ENCODE data around the gene ABHD4. TPM values are rescaled to one million over a fixed set of nuclear protein-coding genes. Genes with fewer than 3 reads are reported as not detected.

Gene ABHD4
- total RNA-seq, 4 donors from 2014 or later = 16.1 to 42.4 (median 31.9) TPM

DNA sequence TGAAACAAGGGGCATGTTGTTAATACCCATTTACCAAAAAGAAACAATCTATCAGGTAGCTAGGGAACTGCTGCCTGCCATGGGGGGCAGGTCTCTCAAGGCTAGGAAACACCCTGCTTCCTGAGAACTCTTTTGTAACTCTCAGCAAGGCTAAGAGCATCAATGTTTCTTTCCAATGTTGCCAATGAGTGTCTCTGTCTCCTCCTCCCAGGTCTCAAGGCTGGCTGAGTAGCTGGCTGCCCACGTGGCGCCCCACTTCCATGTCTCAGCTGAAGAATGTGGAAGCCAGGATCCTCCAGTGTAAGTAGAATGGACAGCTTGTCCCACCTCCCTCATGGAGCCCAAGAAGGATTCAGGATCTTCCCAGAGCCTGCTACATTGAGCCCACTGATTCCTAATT is 3.4 kb downstream of the ABHD4 start:
- WGBS, 2 donors = 92 to 95% methylated on average over 2 of the region's 2 CpGs
- Histone ChIP-seq H3K27ac (no peak overlapping the region), H3K4me3 (no peak overlapping the region), H3K4me1 (peaks cover 3 to 32% (median 12%) of the 10 kb centered on the region in 4 donors), H3K36me3 (peaks cover 0 to 51% (median 35%) of the 10 kb centered on the region in 3 donors), H3K27me3 (no peaks in the 10 kb centered on the region), H3K9me3 (no peaks in the 10 kb centered on the region)
- TF ChIP-seq EP300 (IDR thresholded peaks at IDR 0.05) = no peak
- TF ChIP-seq, protein P1, sequence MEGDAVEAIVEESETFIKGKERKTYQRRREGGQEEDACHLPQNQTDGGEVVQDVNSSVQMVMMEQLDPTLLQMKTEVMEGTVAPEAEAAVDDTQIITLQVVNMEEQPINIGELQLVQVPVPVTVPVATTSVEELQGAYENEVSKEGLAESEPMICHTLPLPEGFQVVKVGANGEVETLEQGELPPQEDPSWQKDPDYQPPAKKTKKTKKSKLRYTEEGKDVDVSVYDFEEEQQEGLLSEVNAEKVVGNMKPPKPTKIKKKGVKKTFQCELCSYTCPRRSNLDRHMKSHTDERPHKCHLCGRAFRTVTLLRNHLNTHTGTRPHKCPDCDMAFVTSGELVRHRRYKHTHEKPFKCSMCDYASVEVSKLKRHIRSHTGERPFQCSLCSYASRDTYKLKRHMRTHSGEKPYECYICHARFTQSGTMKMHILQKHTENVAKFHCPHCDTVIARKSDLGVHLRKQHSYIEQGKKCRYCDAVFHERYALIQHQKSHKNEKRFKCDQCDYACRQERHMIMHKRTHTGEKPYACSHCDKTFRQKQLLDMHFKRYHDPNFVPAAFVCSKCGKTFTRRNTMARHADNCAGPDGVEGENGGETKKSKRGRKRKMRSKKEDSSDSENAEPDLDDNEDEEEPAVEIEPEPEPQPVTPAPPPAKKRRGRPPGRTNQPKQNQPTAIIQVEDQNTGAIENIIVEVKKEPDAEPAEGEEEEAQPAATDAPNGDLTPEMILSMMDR (IDR thresholded peaks at IDR 0.05) = no peak
- TF ChIP-seq POLR2A (IDR thresholded peaks at IDR 0.05) = no peak
- no peak for DNase-seq (ENCODE audit: low spot score in 2 of 2)

DNA sequence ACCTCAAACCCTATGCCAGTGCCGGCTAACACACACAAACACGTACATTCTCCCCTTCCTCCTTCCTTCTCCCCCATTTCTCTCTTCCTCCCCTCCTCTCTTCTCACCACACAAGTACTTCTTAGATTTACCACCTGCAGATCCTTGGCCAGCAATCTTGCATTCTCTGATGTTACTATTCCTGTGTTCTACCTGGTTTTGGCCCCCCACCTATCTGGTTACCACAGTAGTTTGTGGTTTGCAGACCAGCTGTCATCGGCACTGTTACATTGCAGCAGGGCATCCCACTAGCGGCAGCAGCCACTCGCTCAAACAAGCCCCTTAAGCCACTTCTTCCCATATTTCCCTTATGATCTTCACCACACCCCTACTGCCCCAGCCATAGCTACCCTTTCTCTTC is 3.9 kb downstream of the ABHD4 start:
- TF ChIP-seq POLR2A (IDR thresholded peaks at IDR 0.05) (no peak), EP300 (IDR thresholded peaks at IDR 0.05) (no peak)
- TF ChIP-seq, protein P1 (IDR thresholded peaks at IDR 0.05) = no peak
- no peak overlapping the region for H3K4me3 ChIP-seq
- H3K9me3 ChIP-seq = no peaks in the 10 kb centered on the region
- H3K36me3 ChIP-seq = peaks cover 0 to 57% (median 38%) of the 10 kb centered on the region in 3 donors
- no peak for DNase-seq (ENCODE audit: low spot score in 2 of 2)
- 88 to 92% methylated on average over 5 of the region's 5 CpGs for WGBS, 2 donors
- peaks cover 3 to 32% (median 12%) of the 10 kb centered on the region in 4 donors for H3K4me1 ChIP-seq
- H3K27me3 ChIP-seq = no peaks in the 10 kb centered on the region
- H3K27ac ChIP-seq = no peak overlapping the region

DNA sequence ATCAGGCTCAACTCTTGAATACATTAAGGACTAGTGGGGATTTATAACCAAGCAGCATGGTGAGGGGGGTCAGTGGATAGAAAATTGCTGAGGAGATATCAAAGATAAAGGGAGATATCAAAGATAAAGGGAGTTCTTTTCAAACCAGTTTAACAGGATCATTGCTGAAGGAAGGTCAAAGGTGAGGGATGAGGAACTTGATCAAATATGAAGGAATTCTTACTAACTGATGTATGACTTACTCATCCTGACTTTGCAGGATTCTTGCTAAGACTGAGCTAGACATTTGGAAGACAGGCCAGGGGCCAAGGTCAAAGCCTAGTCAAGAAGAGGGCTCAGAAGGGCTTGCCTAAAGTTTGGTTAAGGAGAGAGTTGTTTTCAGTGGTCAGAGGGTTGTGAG is 4.8 kb downstream of the ABHD4 start:
- Histone ChIP-seq H3K27me3 (no peaks in the 10 kb centered on the region), H3K9me3 (no peaks in the 10 kb centered on the region), H3K4me1 (peaks cover 3 to 26% (median 11%) of the 10 kb centered on the region in 4 donors), H3K4me3 (no peak overlapping the region), H3K36me3 (peaks cover 0 to 65% (median 47%) of the 10 kb centered on the region in 3 donors), H3K27ac (no peak overlapping the region)
- no peak for DNase-seq (ENCODE audit: low spot score in 2 of 2)
- TF ChIP-seq, protein P1 (IDR thresholded peaks at IDR 0.05) = no peak
- TF ChIP-seq EP300 (IDR thresholded peaks at IDR 0.05) = no peak
- TF ChIP-seq POLR2A (IDR thresholded peaks at IDR 0.05) = no peak

DNA sequence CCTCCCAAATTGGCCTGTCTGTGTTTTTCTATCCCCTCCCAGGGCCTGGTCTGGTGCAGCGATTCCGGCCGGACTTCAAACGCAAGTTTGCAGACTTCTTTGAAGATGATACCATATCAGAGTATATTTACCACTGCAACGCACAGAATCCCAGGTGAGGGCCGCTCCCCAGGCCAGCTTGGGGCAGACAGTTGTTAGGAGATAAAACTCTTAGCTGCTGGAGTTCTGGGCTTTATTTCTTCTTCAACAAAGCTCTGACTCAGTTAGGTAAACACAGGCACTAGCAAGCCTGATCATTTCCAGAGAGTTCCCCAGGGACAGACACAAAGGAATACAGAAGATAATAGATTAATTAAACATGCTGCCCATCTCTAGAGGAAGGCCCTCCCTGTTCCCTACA is 8.3 kb downstream of the ABHD4 start:
- H3K9me3 ChIP-seq = no peaks in the 10 kb centered on the region
- no peaks in the 10 kb centered on the region for H3K4me1 ChIP-seq
- H3K27ac ChIP-seq = no peak overlapping the region
- TF ChIP-seq, protein P1 (IDR thresholded peaks at IDR 0.05) = no peak
- no peak for TF ChIP-seq EP300 (IDR thresholded peaks at IDR 0.05)
- TF ChIP-seq POLR2A (IDR thresholded peaks at IDR 0.05) = no peak
- WGBS, 2 donors = 81 to 84% methylated on average over 6 of the region's 6 CpGs
- DNase-seq (ENCODE audit: low spot score in 2 of 2) = no peak
- no peak overlapping the region for H3K4me3 ChIP-seq
- no peaks in the 10 kb centered on the region for H3K27me3 ChIP-seq
- peaks cover 2 to 100% (median 60%) of the 10 kb centered on the region in 3 donors for H3K36me3 ChIP-seq

DNA sequence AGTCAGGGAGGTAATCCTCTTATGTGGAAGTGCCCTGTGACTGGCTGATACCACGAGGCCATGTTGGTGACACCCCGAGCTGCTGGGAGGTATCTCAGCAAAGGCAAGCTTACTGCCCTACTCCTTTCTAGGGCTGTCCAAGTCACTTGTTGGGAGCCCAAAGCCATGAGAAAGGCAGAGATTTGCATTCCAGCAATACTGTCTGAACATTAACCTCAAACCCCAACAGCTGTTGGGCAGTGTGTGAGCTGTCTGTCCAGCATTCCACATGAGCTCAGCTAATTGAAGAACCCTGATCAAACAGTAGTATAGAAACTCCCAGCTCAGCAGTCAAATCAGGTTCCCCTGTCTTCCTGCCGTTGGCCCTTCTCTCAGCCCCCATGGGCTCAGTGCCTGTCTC is 9.2 kb downstream of the ABHD4 start:
- no peaks in the 10 kb centered on the region for H3K27me3 ChIP-seq
- DNase-seq (ENCODE audit: low spot score in 2 of 2) = no peak
- WGBS, 2 donors = 82 to 87% methylated on average over 3 of the region's 3 CpGs
- no peak overlapping the region for H3K27ac ChIP-seq
- no peak overlapping the region for H3K4me3 ChIP-seq
- TF ChIP-seq EP300 (IDR thresholded peaks at IDR 0.05) (no peak), POLR2A (IDR thresholded peaks at IDR 0.05) (no peak)
- TF ChIP-seq, protein P1 (IDR thresholded peaks at IDR 0.05) = no peak
- no peaks in the 10 kb centered on the region for H3K9me3 ChIP-seq
- no peaks in the 10 kb centered on the region for H3K4me1 ChIP-seq
- peaks cover 6 to 100% (median 57%) of the 10 kb centered on the region in 3 donors for H3K36me3 ChIP-seq
